HEK293T (cell line): ENCODE data around the gene AVPR2.

ENCODE experiments used
- CTBP1 ChIP-seq: fragments of 450-650 bp; IDR thresholded peaks from 2 replicates; pipeline ENCODE4 v1.6.1; 2016; ENCODE audit warnings: borderline replicate concordance
- FOXA1 ChIP-seq: fragments of 450-650 bp; IDR thresholded peaks from 2 replicates; pipeline ENCODE4 v1.6.1; 2016; ENCODE audit warnings: mild to moderate bottlenecking
- FOXM1 ChIP-seq: fragments of 450-650 bp; IDR thresholded peaks from 2 replicates; pipeline ENCODE4 v1.6.1; 2017; ENCODE audit warnings: mild to moderate bottlenecking, borderline replicate concordance
- ZNF384 ChIP-seq: fragments of 450-650 bp; IDR thresholded peaks from 2 replicates; pipeline ENCODE4 v1.6.1; 2016

GRCh38 chrX:153864101-153864500, 40.4 kb upstream of the AVPR2 start:
- TF ChIP-seq ZNF384 = no peak
- TF ChIP-seq FOXA1 = no peak
- TF ChIP-seq CTBP1 = no peak
- no peak for TF ChIP-seq FOXM1
